MM.1S (cell line): ENCODE measurements around the gene ADGRF1.

Experiments
- DNase-seq: peaks from one replicate; pipeline ENCODE4 v3.0.0-alpha.2; 2015
- H2AFZ ChIP-seq: fragments of 300-600 bp; sonication (generic); 2 replicates; pipeline ENCODE4 v1.6.0; 2016; ENCODE audit warnings: antibody characterized with exemption, low read length
- H3F3A ChIP-seq: fragments of 300-600 bp; sonication (generic); 2 replicates; pipeline ENCODE4 v1.6.1; 2016; ENCODE audit warnings: mild to moderate bottlenecking, antibody characterized with exemption, low read length, moderate library complexity, mixed read lengths; ENCODE audit not compliant: insufficient read depth
- H3K27ac ChIP-seq: fragments of 300-600 bp; sonication (generic); 2 replicates; pipeline ENCODE4 v1.5.1; 2016; ENCODE audit warnings: mild to moderate bottlenecking, low read length
- H3K27me3 ChIP-seq: fragments of 300-600 bp; sonication (generic); replicated peaks from 2 replicates; pipeline ENCODE4 v1.6.0; 2016; ENCODE audit warnings: low read length; ENCODE audit not compliant: insufficient read depth
- H3K36me3 ChIP-seq: fragments of 300-600 bp; sonication (generic); replicated peaks from 2 replicates; pipeline ENCODE4 v1.6.1; 2016; ENCODE audit warnings: mild to moderate bottlenecking, low read length, mixed read lengths; ENCODE audit not compliant: insufficient read depth
- H3K4me1 ChIP-seq: fragments of 300-600 bp; sonication (generic); 2 replicates; pipeline ENCODE4 v1.6.1; 2016; ENCODE audit warnings: low read length, mixed read lengths
- H3K4me2 ChIP-seq: fragments of 300-600 bp; sonication (generic); 2 replicates; pipeline ENCODE4 v1.6.0; 2016; ENCODE audit warnings: low read depth, low read length
- H3K4me3 ChIP-seq: fragments of 300-600 bp; sonication (generic); 2 replicates; pipeline ENCODE4 v1.5.1; 2016; ENCODE audit warnings: low read length, mixed read lengths
- H3K79me2 ChIP-seq: fragments of 300-600 bp; sonication (generic); 2 replicates; pipeline ENCODE4 v1.6.1; 2016; ENCODE audit warnings: mixed run types, low read length, mixed read lengths
- H3K9ac ChIP-seq: fragments of 300-600 bp; sonication (generic); 2 replicates; pipeline ENCODE4 v1.6.1; 2016; ENCODE audit warnings: low read length, mixed read lengths
- H3K9me2 ChIP-seq: fragments of 300-600 bp; sonication (generic); replicated peaks from 2 replicates; pipeline ENCODE4 v1.6.1; 2016; ENCODE audit warnings: mild to moderate bottlenecking, low read length, mixed read lengths; ENCODE audit not compliant: insufficient read depth
- H3K9me3 ChIP-seq: fragments of 300-600 bp; sonication (generic); replicated peaks from 2 replicates; pipeline ENCODE4 v1.6.1; 2016; ENCODE audit warnings: mild to moderate bottlenecking, low read length, mixed read lengths; ENCODE audit not compliant: insufficient read depth
- H4K20me1 ChIP-seq: fragments of 300-600 bp; sonication (generic); 2 replicates; pipeline ENCODE4 v1.6.1; 2016; ENCODE audit warnings: mild to moderate bottlenecking, low read length, moderate library complexity, mixed read lengths; ENCODE audit not compliant: insufficient read depth
- CTCF ChIP-seq: fragments of 300-600 bp; sonication (generic); IDR thresholded peaks from 2 replicates; pipeline ENCODE4 v1.5.1; 2016; ENCODE audit warnings: antibody characterized with exemption, low read length, mixed read lengths
- EZH2 ChIP-seq: fragments of 300-600 bp; sonication (generic); optimal IDR thresholded peaks from 2 replicates; pipeline ENCODE3; 2017; ENCODE audit warnings: low read depth, mild to moderate bottlenecking, antibody characterized with exemption, low read length, mixed read lengths
- EZH2phosphoT487 ChIP-seq: fragments of 300-600 bp; sonication (generic); IDR thresholded peaks from 2 replicates; pipeline ENCODE4 v1.6.1; 2018; ENCODE audit warnings: antibody characterized with exemption, low read length

ADGRF1 gene

GRCh38 chr6:46990031-46990644, 52.0 kb downstream of the ADGRF1 start:
- H3K27me3 ChIP-seq = no peaks in the 10 kb centered on the region
- H3K4me3 ChIP-seq = no peak overlapping the region
- no peak overlapping the region for H2AFZ ChIP-seq
- no peaks in the 10 kb centered on the region for H3K4me1 ChIP-seq
- no peaks in the 10 kb centered on the region for H4K20me1 ChIP-seq
- H3K9me3 ChIP-seq = no peaks in the 10 kb centered on the region
- no peak overlapping the region for H3K9ac ChIP-seq
- TF ChIP-seq EZH2phosphoT487 (no peak), CTCF (no peak), EZH2 (no peak)
- H3K36me3 ChIP-seq = no peaks in the 10 kb centered on the region
- H3K27ac ChIP-seq = no peak overlapping the region
- H3F3A ChIP-seq = no peaks in the 10 kb centered on the region
- no peaks in the 10 kb centered on the region for H3K9me2 ChIP-seq
- DNase-seq = no peak
- H3K79me2 ChIP-seq = no peaks in the 10 kb centered on the region
- no peak overlapping the region for H3K4me2 ChIP-seq

- Histone ChIP-seq H3K9me3 (no peaks in the 10 kb centered on the region), H3K27ac (no peak overlapping the region), H4K20me1 (no peaks in the 10 kb centered on the region), H3K4me3 (no peak overlapping the region), H3K4me1 (no peaks in the 10 kb centered on the region), H3K4me2 (no peak overlapping the region), H3K9me2 (no peaks in the 10 kb centered on the region), H3K36me3 (no peaks in the 10 kb centered on the region), H3K9ac (no peak overlapping the region), H3K27me3 (no peaks in the 10 kb centered on the region), H3K79me2 (no peaks in the 10 kb centered on the region), H3F3A (no peaks in the 10 kb centered on the region), H2AFZ (no peak overlapping the region)
- no peak for DNase-seq
- TF ChIP-seq EZH2phosphoT487 = no peak
- TF ChIP-seq CTCF = no peak
- TF ChIP-seq EZH2 = no peak
These were observed 52.7 kb downstream of the ADGRF1 start for GRCh38 chr6:46989398-46989797.

- Histone ChIP-seq H3K4me3 (no peak overlapping the region), H3K79me2 (no peaks in the 10 kb centered on the region), H3K4me2 (no peak overlapping the region), H3K27me3 (no peaks in the 10 kb centered on the region), H3K36me3 (no peaks in the 10 kb centered on the region), H3F3A (no peaks in the 10 kb centered on the region), H3K9me2 (no peaks in the 10 kb centered on the region), H3K9ac (no peak overlapping the region), H3K27ac (no peak overlapping the region), H2AFZ (no peak overlapping the region), H3K9me3 (no peaks in the 10 kb centered on the region), H4K20me1 (no peaks in the 10 kb centered on the region), H3K4me1 (no peaks in the 10 kb centered on the region)
- TF ChIP-seq CTCF = no peak
- no peak for TF ChIP-seq EZH2
- no peak for TF ChIP-seq EZH2phosphoT487
- DNase-seq = no peak
These were observed 56.2 kb downstream of the ADGRF1 start for GRCh38 chr6:46985943-46986342.
